ENCODE results near the gene WDR5.

Gene WDR5

GRCh38 chr9:134134949-134135342, 936 bp upstream of the WDR5 start:
- TF ChIP-seq SIN3A (IDR thresholded peaks at IDR 0.05; ENCODE audit: borderline replicate concordance, insufficient read depth, low read length) = no peak
- TF ChIP-seq TAF1 (IDR thresholded peaks at IDR 0.05; ENCODE audit: borderline replicate concordance, insufficient read depth, low read length) = no peak

GRCh38 chr9:134136118-134136995, 475 bp downstream of the WDR5 start:
- TF ChIP-seq, protein P1, sequence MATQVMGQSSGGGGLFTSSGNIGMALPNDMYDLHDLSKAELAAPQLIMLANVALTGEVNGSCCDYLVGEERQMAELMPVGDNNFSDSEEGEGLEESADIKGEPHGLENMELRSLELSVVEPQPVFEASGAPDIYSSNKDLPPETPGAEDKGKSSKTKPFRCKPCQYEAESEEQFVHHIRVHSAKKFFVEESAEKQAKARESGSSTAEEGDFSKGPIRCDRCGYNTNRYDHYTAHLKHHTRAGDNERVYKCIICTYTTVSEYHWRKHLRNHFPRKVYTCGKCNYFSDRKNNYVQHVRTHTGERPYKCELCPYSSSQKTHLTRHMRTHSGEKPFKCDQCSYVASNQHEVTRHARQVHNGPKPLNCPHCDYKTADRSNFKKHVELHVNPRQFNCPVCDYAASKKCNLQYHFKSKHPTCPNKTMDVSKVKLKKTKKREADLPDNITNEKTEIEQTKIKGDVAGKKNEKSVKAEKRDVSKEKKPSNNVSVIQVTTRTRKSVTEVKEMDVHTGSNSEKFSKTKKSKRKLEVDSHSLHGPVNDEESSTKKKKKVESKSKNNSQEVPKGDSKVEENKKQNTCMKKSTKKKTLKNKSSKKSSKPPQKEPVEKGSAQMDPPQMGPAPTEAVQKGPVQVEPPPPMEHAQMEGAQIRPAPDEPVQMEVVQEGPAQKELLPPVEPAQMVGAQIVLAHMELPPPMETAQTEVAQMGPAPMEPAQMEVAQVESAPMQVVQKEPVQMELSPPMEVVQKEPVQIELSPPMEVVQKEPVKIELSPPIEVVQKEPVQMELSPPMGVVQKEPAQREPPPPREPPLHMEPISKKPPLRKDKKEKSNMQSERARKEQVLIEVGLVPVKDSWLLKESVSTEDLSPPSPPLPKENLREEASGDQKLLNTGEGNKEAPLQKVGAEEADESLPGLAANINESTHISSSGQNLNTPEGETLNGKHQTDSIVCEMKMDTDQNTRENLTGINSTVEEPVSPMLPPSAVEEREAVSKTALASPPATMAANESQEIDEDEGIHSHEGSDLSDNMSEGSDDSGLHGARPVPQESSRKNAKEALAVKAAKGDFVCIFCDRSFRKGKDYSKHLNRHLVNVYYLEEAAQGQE (IDR thresholded peaks at IDR 0.05; ENCODE audit: insufficient read depth in 1 of 2, low read depth in 2 of 2, low read length in 2 of 2) = no peak
- TF ChIP-seq FOXP2 (optimal IDR thresholded peaks at IDR 0.05; ENCODE audit: borderline replicate concordance, extremely low read depth, extremely low read length, insufficient read depth) (no peak), TAF1 (IDR thresholded peaks at IDR 0.05; ENCODE audit: borderline replicate concordance, insufficient read depth, low read length) (no peak)

- no peak for TF ChIP-seq FOXP2 (optimal IDR thresholded peaks at IDR 0.05; ENCODE audit: borderline replicate concordance, extremely low read depth, extremely low read length, insufficient read depth)
- no peak for TF ChIP-seq TAF1 (IDR thresholded peaks at IDR 0.05; ENCODE audit: borderline replicate concordance, insufficient read depth, low read length)
- TF ChIP-seq, protein P1 (IDR thresholded peaks at IDR 0.05; ENCODE audit: insufficient read depth in 1 of 2, low read depth in 2 of 2, low read length in 2 of 2) = no peak
- TF ChIP-seq POLR2AphosphoS5 (IDR thresholded peaks at IDR 0.05; ENCODE audit: low read depth, low read length) = no peak
- TF ChIP-seq SIN3A (IDR thresholded peaks at IDR 0.05; ENCODE audit: borderline replicate concordance, insufficient read depth, low read length) = no peak
Observed at GRCh38 chr9:134136996-134137299, 1.1 kb downstream of the WDR5 start.

DNA sequence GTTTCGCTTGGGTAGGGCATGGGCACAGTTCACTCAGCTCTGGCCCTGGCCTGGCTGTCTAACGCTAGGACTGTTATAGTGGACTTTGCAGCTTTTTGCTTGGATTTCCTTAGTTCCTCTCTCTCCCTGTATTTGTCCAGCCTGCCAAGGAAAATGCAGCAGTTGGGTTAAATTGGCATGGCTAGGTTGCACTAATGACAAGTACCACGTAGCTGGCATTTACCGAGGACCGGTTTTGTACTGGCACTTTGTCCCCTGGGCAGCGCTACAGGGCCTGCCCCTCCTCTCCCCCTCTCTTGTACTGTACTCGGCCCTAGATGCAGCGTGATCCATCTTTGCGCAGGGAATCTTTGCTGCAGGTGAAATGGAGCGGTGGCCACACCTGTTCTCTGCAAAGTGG, 2.4 kb downstream of the WDR5 start:
- TF ChIP-seq TAF1 (IDR thresholded peaks at IDR 0.05; ENCODE audit: borderline replicate concordance, insufficient read depth, low read length) (no peak), FOXP2 (optimal IDR thresholded peaks at IDR 0.05; ENCODE audit: borderline replicate concordance, extremely low read depth, extremely low read length, insufficient read depth) (no peak), POLR2AphosphoS5 (IDR thresholded peaks at IDR 0.05; ENCODE audit: low read depth, low read length) (no peak; the same call in 1 of the 2 replicates), SIN3A (IDR thresholded peaks at IDR 0.05; ENCODE audit: borderline replicate concordance, insufficient read depth, low read length) (no peak)
- TF ChIP-seq, protein P1 (IDR thresholded peaks at IDR 0.05; ENCODE audit: insufficient read depth in 1 of 2, low read depth in 2 of 2, low read length in 2 of 2) = no peak

- TF ChIP-seq TAF1 (IDR thresholded peaks at IDR 0.05; ENCODE audit: borderline replicate concordance, insufficient read depth, low read length) (no peak), POLR2AphosphoS5 (IDR thresholded peaks at IDR 0.05; ENCODE audit: low read depth, low read length) (no peak), SIN3A (IDR thresholded peaks at IDR 0.05; ENCODE audit: borderline replicate concordance, insufficient read depth, low read length) (no peak), FOXP2 (optimal IDR thresholded peaks at IDR 0.05; ENCODE audit: borderline replicate concordance, extremely low read depth, extremely low read length, insufficient read depth) (no peak)
- TF ChIP-seq, protein P1 (IDR thresholded peaks at IDR 0.05; ENCODE audit: insufficient read depth in 1 of 2, low read depth in 2 of 2, low read length in 2 of 2) = no peak
Observed at GRCh38 chr9:134139081-134139480, 3.2 kb downstream of the WDR5 start.

Data from PFSK-1 (cell line).